Measurements from ENCODE around the gene RPS6KL1. TPM values are rescaled to one million over a fixed set of nuclear protein-coding genes. Genes with fewer than 3 reads are reported as not detected.

RPS6KL1 gene
- total RNA-seq, 2 donors from 2014 or later = 9.1 to 14.0 TPM

DNA sequence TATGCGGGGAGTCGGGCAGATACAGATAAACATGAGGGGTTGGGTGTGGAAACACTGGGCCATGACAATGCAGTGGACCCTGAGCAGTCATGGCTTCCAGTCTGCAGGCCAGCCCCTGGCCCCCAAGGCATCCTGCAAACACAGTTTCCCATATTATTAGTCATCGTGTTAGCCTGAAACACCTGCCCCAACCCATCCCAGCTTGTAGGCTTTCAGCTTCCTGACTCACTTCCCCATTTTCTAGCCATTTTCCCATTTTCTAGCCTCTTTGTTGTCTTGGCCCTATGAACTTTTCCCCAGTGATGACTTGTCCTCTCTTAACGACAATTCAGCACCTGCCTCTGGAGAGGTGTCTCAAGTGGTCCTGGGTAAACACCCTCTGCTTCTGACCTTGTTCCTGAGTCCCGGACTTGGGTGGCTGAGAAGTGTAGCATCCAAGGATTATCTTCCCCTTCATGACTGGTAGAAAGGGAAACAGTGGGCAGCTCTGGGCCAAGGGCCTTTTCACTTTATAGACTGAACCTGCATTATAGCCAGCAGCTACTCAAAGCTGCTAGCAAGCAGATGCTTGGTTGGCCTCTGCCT lies 36.6 kb upstream of the RPS6KL1 start:
- Histone ChIP-seq H3K27me3 (no peaks in the 10 kb centered on the region), H3K4me3 (no peak overlapping the region), H3K4me1 (peaks cover 3% of the 10 kb centered on the region), H3K36me3 (no peaks in the 10 kb centered on the region), H3K27ac (no peak overlapping the region), H3K9ac (ENCODE audit: low read depth in 2 of 2, low read length in 2 of 2) (no peak overlapping the region), H3K9me3 (no peaks in the 10 kb centered on the region)
- no peak for TF ChIP-seq CTCF (IDR thresholded peaks at IDR 0.05)
- intact Hi-C loops (cut with DNase I) = no loop called here
- DNase-seq = no peak

DNA sequence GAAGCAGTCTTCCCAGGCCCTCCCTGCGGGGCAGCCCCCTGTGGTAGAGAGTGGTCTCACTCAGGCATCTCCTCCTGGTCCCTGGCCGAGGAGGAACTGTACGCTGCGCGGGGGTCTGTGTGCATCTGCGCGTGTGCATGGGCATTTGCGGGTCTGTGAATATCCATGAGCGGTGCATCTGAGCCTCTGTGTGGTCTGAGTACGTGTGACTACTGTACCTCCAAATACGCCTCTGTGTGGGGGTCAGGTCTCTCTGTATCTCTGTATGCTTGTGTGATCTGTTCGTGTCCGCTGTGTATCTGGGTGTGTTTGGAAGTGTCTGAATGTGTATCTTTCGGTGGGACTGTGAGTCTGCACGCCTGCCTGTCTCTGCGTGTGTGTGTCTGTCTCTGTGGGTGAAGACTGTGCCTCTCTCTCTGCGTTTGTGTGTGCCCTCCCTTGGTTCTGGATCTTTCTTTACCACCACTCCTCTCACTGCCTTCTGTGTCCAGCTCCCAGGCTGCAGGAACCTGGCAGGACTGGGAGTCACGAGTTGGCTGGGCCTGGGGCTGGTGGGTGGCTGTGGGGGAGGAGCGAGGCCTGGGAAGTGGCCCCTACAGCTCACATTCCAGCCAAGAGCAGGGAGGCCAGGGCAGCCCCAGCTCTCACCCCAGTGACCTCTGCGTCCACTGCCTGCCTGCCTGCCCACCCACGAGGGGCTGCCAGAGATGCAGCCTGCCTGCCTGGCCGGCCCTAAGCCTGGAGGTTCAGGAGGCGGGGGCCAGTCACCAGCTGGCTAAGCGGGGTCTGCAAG lies 33.4 kb upstream of the RPS6KL1 start:
- Histone ChIP-seq H3K27me3 (no peaks in the 10 kb centered on the region), H3K9ac (ENCODE audit: low read depth in 2 of 2, low read length in 2 of 2) (no peak overlapping the region), H3K9me3 (no peaks in the 10 kb centered on the region), H3K4me1 (peaks cover 7% of the 10 kb centered on the region), H3K36me3 (no peaks in the 10 kb centered on the region), H3K27ac (no peak overlapping the region), H3K4me3 (no peak overlapping the region)
- no peak for TF ChIP-seq CTCF (IDR thresholded peaks at IDR 0.05)
- intact Hi-C loops (cut with DNase I) = no loop called here
- no peak for DNase-seq

DNA sequence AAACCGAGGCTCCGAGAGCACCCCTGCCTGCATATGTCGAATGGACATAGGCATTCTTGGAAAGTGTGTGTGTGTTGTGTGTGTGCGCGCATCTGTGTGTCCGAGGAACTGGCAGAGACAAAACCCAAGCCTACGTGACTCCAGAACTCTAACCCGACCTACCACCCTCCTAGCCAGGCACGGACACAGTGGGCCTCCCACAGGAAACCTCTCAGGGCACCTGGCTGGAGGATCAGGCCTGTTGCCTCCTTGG lies 32.9 kb upstream of the RPS6KL1 start:
- DNase-seq = no peak
- no peak for TF ChIP-seq CTCF (IDR thresholded peaks at IDR 0.05)
- intact Hi-C loops (cut with DNase I) = no loop called here
- H3K27ac ChIP-seq = no peak overlapping the region
- H3K9me3 ChIP-seq = no peaks in the 10 kb centered on the region
- peak overlapping the region; percentile 54 for H3K4me3 ChIP-seq
- H3K27me3 ChIP-seq = no peaks in the 10 kb centered on the region
- peak overlapping the region in 1 of 2 donors; percentile 60 for H3K9ac ChIP-seq (ENCODE audit: low read depth in 2 of 2, low read length in 2 of 2)
- no peaks in the 10 kb centered on the region for H3K36me3 ChIP-seq
- peaks cover 12% of the 10 kb centered on the region for H3K4me1 ChIP-seq

GRCh38 chr14:74955229-74956026 lies 32.4 kb upstream of the RPS6KL1 start, which contains the start of gene PGF:
Gene PGF (minus strand): TSS chr14:74955597. CDS start chr14:74955242, 355 bp downstream.
- TF ChIP-seq CTCF (IDR thresholded peaks at IDR 0.05) = no peak
- Histone ChIP-seq H3K27ac (no peak within 1 kb of the TSS), H3K4me1 (peaks cover 12% of the 10 kb centered on the region), H3K36me3 (no peaks in the 10 kb centered on the region), H3K9me3 (no peaks in the 10 kb centered on the region), H3K27me3 (no peaks in the 10 kb centered on the region), H3K9ac (ENCODE audit: low read depth in 2 of 2, low read length in 2 of 2) (peak within 1 kb of the TSS; percentile 60 to 72), H3K4me3 (peak within 1 kb of the TSS; percentile 54)
- peak; percentile 78 for DNase-seq
- intact Hi-C loops (cut with DNase I) = no loop called here

DNA sequence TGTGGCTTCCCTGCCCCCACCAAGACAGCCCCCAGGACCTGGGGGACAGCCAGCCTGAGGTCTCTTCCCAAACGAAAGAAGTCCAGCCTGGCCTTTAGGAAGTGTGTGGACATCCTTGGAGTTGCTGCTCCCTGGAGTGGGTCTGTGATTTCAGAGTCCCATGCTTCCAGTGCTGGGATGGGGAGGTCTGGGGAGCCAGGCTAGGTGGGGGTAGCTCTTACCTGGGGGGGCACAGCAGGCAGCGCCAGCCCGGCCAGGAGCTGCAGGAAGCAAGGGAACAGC lies 31.8 kb upstream of the RPS6KL1 start:
- Histone ChIP-seq H3K9me3 (no peaks in the 10 kb centered on the region), H3K4me3 (peak overlapping the region; percentile 54), H3K36me3 (no peaks in the 10 kb centered on the region), H3K4me1 (peaks cover 12% of the 10 kb centered on the region), H3K9ac (ENCODE audit: low read depth in 2 of 2, low read length in 2 of 2) (peak overlapping the region; percentile 38 to 72), H3K27me3 (no peaks in the 10 kb centered on the region), H3K27ac (no peak overlapping the region)
- DNase-seq = no peak
- intact Hi-C loops (cut with DNase I) = no loop called here
- TF ChIP-seq CTCF (IDR thresholded peaks at IDR 0.05) = no peak

Measured in colonic mucosa (tissue), 4 donors.